NB4 (cell line): ENCODE data around the gene TTC32.

Source experiments
- DNase-seq: peaks from one replicate; pipeline ENCODE4 v3.0.0; 2010; ENCODE audit warnings: low read depth
- H3K4me3 ChIP-seq: one replicate; pipeline ENCODE4 v1.5.1; 2011; ENCODE audit warnings: mild to moderate bottlenecking, low read depth, low read length, moderate library complexity
- MYC ChIP-seq: IDR thresholded peaks from 2 replicates; pipeline ENCODE4 v1.6.1; 2011; ENCODE audit warnings: low read depth, low read length
- POLR2A ChIP-seq: IDR thresholded peaks from 2 replicates; pipeline ENCODE4 v1.6.1; 2011; ENCODE audit warnings: mild to moderate bottlenecking; ENCODE audit not compliant: insufficient read length; ENCODE audit errors: extremely low read depth
- TF ChIP-seq, protein P1 (sequence below): IDR thresholded peaks from 2 replicates; pipeline ENCODE4 v1.6.1; 2011; ENCODE audit warnings: low read depth, low read length
- TF ChIP-seq, protein P2 (sequence below): IDR thresholded peaks from one replicate; pipeline ENCODE4 v1.5.1; 2012; ENCODE audit warnings: low read depth, low read length

The TTC32 gene

DNA sequence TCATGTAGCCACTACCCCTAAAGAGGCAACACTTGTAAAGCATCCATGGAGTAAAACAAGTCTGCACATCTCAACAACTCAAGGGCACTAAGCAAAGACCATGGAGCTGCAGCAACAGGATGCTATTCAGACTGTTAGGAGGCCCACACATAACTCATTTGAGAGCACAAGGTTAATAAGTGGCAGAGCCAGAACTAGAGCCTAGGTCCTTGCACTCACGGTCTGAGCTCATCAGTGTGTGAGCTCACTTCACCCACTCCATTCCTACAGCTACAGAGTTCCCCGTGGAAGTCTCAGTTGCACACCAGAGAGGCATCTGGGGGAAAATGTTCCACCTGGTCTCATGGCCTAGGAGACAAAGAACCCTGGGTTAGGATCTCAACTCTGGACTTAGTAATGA is 35.0 kb downstream of the TTC32 start:
- DNase-seq = no peak
- H3K4me3 ChIP-seq = no peak overlapping the region
- TF ChIP-seq, protein P1, sequence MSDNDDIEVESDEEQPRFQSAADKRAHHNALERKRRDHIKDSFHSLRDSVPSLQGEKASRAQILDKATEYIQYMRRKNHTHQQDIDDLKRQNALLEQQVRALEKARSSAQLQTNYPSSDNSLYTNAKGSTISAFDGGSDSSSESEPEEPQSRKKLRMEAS = no peak
- TF ChIP-seq, protein P2, sequence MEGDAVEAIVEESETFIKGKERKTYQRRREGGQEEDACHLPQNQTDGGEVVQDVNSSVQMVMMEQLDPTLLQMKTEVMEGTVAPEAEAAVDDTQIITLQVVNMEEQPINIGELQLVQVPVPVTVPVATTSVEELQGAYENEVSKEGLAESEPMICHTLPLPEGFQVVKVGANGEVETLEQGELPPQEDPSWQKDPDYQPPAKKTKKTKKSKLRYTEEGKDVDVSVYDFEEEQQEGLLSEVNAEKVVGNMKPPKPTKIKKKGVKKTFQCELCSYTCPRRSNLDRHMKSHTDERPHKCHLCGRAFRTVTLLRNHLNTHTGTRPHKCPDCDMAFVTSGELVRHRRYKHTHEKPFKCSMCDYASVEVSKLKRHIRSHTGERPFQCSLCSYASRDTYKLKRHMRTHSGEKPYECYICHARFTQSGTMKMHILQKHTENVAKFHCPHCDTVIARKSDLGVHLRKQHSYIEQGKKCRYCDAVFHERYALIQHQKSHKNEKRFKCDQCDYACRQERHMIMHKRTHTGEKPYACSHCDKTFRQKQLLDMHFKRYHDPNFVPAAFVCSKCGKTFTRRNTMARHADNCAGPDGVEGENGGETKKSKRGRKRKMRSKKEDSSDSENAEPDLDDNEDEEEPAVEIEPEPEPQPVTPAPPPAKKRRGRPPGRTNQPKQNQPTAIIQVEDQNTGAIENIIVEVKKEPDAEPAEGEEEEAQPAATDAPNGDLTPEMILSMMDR = no peak
- TF ChIP-seq MYC = no peak
- no peak for TF ChIP-seq POLR2A

DNA sequence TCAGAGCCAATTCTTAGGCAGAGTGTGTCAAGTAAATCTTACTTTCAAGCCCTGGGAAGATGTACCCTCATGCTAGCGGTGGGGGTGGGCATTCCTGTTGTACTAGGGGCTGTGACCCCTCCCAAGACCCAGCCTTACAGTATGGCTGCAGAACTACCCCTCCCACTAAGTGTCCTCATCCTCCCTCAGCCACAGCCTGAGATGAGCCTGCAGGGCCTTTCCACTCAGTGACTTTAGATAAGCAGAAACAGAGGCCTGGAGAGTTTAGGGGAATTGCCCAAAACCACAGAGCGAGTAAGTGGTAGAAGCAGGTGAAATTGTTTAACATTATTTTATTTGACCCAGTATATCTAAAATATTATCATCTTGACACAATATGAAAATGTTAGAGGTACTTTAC is 36.6 kb downstream of the TTC32 start:
- TF ChIP-seq, protein P2 = no peak
- TF ChIP-seq MYC = no peak
- TF ChIP-seq POLR2A = no peak
- TF ChIP-seq, protein P1 = no peak
- no peak for DNase-seq
- no peak overlapping the region for H3K4me3 ChIP-seq

DNA sequence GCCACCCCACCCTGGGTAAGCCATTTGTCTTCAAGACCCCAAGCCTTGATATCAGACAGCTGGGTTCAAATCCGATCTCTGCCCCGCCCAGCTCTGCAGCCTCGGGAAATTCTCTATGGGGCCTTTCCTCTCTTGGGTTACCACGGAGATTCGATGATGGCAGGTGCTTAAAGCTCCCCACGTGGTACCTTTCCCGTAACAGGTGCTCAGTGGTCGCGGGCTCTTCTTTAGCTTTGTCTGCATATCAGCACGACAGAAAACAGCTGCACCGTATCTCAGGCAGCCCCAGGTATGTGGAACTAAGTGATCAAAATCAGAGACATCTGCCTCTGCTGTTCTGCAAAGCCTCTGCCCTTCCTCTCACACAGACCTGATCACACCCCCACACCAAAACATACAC is 37.4 kb downstream of the TTC32 start:
- no peak for DNase-seq
- no peak overlapping the region for H3K4me3 ChIP-seq
- TF ChIP-seq, protein P2 = no peak
- TF ChIP-seq MYC (no peak), POLR2A (no peak)
- TF ChIP-seq, protein P1 = no peak

DNA sequence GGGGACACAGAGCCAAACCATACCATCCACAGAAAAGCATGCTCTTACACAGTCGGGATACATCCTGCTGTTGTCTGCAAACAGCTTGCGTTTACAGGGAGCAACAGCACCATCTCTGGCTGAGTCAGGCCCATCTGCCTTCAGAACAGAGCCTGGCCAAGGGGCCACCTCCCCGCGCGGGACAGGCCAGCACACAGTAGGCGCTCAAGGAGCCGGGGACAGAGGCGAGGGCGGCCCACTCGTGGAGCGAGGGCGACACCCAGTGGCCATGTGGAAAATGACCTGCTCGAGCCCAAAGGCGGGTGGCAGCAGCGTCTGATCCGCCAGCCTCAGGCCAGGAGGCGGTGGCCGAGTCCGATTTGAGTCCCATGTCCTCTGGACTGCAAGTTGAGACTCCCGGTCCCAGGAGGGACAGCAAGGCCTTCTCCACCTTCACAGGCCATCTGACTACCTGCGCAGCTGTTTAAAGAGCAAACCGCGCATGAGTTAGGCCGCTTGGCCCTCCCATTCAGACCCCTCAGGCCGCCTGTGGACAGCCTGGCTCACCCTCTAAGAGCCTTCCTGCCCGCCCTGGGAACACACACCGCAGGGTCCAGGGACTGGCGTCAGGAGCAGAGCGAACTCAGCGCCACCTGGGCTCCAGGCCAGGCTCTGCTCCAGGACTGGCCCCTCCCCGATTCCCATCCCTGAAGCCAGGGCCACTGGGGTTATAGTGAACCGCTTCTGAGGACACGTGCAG is 38.3 kb downstream of the TTC32 start:
- TF ChIP-seq MYC (no peak), POLR2A (no peak)
- TF ChIP-seq, protein P2 = peak; percentile 66
- TF ChIP-seq, protein P1 = peak; percentile 30; the same call in 1 of the 2 replicates
- peak; percentile 57 for DNase-seq
- H3K4me3 ChIP-seq = no peak overlapping the region

DNA sequence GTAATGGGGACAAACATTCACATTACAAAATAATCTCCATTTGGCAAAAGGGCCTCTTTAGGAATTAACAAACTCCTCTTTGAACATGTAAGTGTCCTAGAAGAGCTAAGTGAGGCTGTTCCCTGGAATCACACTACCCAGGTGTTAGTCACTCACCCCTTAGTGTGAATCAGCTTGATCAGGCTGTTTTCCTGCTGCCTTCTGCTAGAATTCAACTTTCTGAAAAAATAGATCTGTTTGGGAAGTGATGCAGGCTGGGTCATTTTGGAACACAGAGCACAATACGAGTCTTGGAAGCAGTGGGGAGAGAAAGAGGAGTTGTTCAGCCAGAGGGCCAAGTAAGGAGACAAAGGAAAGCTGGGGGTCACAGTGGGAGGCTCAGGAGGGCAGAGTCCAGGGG is 40.0 kb downstream of the TTC32 start:
- TF ChIP-seq, protein P1 = no peak
- TF ChIP-seq, protein P2 = no peak
- TF ChIP-seq MYC = no peak
- TF ChIP-seq POLR2A = no peak
- no peak overlapping the region for H3K4me3 ChIP-seq
- no peak for DNase-seq
